ENCODE measurements around the gene SELENOH. TPM values are rescaled to one million over a fixed set of nuclear protein-coding genes. Genes with fewer than 3 reads are reported as not detected.

Gene SELENOH
- total RNA-seq, 1 donor from 2014 or later, result 210 TPM

DNA sequence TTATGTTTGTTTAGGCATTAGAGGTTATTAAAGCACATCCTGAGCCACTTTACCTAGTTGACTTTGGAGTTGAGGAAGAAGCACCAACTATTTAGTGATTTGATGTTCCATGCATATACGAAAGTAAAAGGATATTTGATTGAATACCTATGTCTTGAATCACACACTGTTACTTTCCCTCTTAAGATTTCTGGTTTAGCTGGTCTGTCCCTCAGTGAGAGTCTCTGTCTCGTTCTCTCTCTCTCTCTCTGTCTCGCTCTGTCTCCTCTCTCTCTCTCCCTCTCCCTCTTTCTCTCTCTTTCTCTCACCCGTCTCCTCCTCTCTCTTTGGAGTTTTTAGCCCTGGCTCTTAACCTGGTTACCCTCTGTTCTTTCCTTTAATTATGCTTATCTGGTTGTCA, 31.3 kb downstream of the SELENOH start:
- H3K9me3 Mint-ChIP-seq (ENCODE audit: unreplicated experiment), result no peaks in the 10 kb centered on the region
- H3K4me1 Mint-ChIP-seq (ENCODE audit: unreplicated experiment), result peaks cover 70% of the 10 kb centered on the region
- H3K27me3 Mint-ChIP-seq (ENCODE audit: unreplicated experiment), result peaks cover 22% of the 10 kb centered on the region
- peaks cover 38% of the 10 kb centered on the region for H3K36me3 Mint-ChIP-seq (ENCODE audit: low read depth, unreplicated experiment)
- H3K4me3 Mint-ChIP-seq (ENCODE audit: unreplicated experiment), result peak overlapping the region; percentile 78
- no peak for DNase-seq (ENCODE audit: low spot score)
- H3K27ac Mint-ChIP-seq (ENCODE audit: unreplicated experiment), result peak overlapping the region; percentile 80
- TF ChIP-seq, protein P1, sequence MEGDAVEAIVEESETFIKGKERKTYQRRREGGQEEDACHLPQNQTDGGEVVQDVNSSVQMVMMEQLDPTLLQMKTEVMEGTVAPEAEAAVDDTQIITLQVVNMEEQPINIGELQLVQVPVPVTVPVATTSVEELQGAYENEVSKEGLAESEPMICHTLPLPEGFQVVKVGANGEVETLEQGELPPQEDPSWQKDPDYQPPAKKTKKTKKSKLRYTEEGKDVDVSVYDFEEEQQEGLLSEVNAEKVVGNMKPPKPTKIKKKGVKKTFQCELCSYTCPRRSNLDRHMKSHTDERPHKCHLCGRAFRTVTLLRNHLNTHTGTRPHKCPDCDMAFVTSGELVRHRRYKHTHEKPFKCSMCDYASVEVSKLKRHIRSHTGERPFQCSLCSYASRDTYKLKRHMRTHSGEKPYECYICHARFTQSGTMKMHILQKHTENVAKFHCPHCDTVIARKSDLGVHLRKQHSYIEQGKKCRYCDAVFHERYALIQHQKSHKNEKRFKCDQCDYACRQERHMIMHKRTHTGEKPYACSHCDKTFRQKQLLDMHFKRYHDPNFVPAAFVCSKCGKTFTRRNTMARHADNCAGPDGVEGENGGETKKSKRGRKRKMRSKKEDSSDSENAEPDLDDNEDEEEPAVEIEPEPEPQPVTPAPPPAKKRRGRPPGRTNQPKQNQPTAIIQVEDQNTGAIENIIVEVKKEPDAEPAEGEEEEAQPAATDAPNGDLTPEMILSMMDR (IDR thresholded peaks at IDR 0.05; ENCODE audit: unreplicated experiment), result no peak

DNA sequence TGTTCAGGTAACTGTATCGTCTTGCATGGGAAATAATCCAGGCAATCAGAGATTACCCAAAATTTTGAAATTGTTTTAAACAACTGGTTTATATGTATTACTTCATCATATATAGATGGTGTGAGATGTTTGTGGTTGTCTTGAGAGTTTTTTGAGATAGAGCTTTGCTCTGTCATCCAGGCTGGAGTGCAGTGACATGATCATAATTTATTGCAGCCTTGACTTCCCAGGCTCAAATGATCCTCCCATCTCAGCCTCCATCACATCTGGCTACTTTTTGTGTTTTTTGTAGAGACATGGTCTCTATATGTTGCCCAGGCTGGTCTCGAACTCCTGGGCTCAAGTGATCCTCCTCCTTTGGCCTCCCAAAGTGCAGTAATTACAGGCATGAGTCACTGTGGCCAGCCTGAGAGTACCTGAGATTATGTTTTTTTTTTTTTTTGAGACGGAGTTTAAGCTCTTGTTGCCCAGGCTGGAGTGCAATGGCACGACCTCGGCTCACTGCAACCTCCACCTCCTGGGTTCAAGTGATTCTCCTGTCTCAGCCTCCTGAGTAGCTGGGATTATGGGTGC, 31.8 kb downstream of the SELENOH start:
- Mint-ChIP-seq H3K27me3 (ENCODE audit: unreplicated experiment) (peaks cover 21% of the 10 kb centered on the region), H3K4me3 (ENCODE audit: unreplicated experiment) (peak overlapping the region; percentile 61), H3K36me3 (ENCODE audit: low read depth, unreplicated experiment) (peaks cover 38% of the 10 kb centered on the region), H3K27ac (ENCODE audit: unreplicated experiment) (peak overlapping the region; percentile 80), H3K9me3 (ENCODE audit: unreplicated experiment) (no peaks in the 10 kb centered on the region), H3K4me1 (ENCODE audit: unreplicated experiment) (peaks cover 72% of the 10 kb centered on the region)
- TF ChIP-seq, protein P1 (IDR thresholded peaks at IDR 0.05; ENCODE audit: unreplicated experiment), result no peak
- no peak for DNase-seq (ENCODE audit: low spot score)

DNA sequence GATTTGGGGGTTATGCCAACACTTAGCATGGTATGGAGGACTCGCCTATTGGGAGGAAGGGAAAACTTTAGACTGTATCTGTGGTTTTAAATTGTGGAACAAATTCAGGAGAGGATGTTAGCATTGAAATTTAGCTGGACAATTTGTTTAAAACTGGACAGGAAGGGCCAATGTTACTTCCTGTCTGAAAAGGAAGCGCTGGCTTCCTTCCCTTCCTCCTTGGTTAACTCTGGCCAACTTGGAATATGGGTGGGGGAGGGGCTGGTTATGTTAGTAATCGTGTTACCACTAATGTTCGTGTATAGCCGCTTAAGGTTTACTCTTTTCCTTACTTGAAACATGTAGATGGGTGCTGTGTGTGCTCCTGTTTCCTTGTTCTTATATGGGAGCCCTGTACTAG, 34.2 kb downstream of the SELENOH start:
- H3K27me3 Mint-ChIP-seq (ENCODE audit: unreplicated experiment), result peaks cover 26% of the 10 kb centered on the region
- H3K4me3 Mint-ChIP-seq (ENCODE audit: unreplicated experiment), result peak overlapping the region; percentile 88
- H3K36me3 Mint-ChIP-seq (ENCODE audit: low read depth, unreplicated experiment), result peaks cover 31% of the 10 kb centered on the region
- H3K27ac Mint-ChIP-seq (ENCODE audit: unreplicated experiment), result peak overlapping the region; percentile 100
- no peak for DNase-seq (ENCODE audit: low spot score)
- H3K9me3 Mint-ChIP-seq (ENCODE audit: unreplicated experiment), result no peaks in the 10 kb centered on the region
- H3K4me1 Mint-ChIP-seq (ENCODE audit: unreplicated experiment), result peaks cover 85% of the 10 kb centered on the region
- TF ChIP-seq, protein P1 (IDR thresholded peaks at IDR 0.05; ENCODE audit: unreplicated experiment), result no peak

DNA sequence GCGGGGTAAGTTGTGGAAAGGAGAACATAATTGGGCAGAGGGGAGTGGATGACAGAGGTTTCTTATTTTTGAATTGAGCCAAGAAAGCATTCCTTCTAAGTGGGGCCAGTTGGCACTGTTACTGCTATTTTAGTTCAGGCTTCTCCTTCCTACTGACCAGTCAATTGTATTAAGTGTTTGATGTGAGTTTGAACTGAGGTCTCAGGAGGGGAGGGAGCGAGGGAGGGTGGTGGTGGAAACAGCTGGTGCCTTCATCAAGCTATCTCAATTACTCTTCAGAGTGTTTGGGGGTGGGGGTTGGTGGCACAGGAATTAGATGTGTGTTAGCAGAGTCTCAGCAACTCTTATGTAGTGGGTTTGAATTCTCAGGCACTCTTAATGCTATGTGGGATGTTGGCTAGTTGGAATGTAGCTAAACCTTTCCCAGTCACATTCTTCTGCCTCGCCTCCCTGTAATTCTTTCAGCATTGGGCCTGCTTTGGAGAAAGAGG, 34.8 kb downstream of the SELENOH start:
- Mint-ChIP-seq H3K9me3 (ENCODE audit: unreplicated experiment) (no peaks in the 10 kb centered on the region), H3K36me3 (ENCODE audit: low read depth, unreplicated experiment) (peaks cover 30% of the 10 kb centered on the region), H3K4me1 (ENCODE audit: unreplicated experiment) (peaks cover 90% of the 10 kb centered on the region), H3K27me3 (ENCODE audit: unreplicated experiment) (peaks cover 26% of the 10 kb centered on the region), H3K27ac (ENCODE audit: unreplicated experiment) (peak overlapping the region; percentile 100), H3K4me3 (ENCODE audit: unreplicated experiment) (peak overlapping the region; percentile 88)
- TF ChIP-seq, protein P1 (IDR thresholded peaks at IDR 0.05; ENCODE audit: unreplicated experiment), result no peak
- DNase-seq (ENCODE audit: low spot score), result no peak

DNA sequence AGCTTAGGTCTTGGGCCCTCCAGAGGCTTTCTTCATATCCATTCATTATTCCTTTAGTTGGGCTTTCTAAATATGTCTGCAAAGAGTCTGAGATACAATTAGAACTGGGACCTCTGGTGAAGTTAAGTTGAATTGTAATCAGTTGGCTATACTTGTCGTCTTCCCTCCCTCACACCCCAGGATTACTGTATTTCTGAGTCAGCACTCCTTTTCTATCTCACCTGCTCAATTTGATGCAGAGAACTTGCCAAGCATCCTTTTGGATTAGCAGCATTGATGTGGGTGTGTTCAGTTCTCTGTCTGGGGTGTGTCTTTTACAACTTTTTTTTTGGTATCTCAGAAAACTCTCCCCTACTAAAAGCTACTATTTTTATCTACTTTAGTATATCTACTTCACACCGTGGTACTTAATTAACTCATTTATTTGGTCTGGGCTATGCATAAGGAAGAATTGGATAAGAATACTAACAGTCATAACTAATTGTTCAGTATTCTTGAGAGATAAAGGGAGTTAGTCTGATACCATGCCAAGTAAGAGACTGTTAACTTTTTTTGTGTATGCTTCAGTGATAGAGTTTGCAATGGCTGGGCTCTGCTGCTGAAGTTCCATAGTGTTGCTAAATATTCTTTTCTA, 35.4 kb downstream of the SELENOH start:
- Mint-ChIP-seq H3K27me3 (ENCODE audit: unreplicated experiment) (peaks cover 26% of the 10 kb centered on the region), H3K27ac (ENCODE audit: unreplicated experiment) (peak overlapping the region; percentile 100), H3K4me1 (ENCODE audit: unreplicated experiment) (peaks cover 91% of the 10 kb centered on the region), H3K36me3 (ENCODE audit: low read depth, unreplicated experiment) (peaks cover 30% of the 10 kb centered on the region), H3K9me3 (ENCODE audit: unreplicated experiment) (no peaks in the 10 kb centered on the region), H3K4me3 (ENCODE audit: unreplicated experiment) (peak overlapping the region; percentile 75)
- TF ChIP-seq, protein P1 (IDR thresholded peaks at IDR 0.05; ENCODE audit: unreplicated experiment), result no peak
- DNase-seq (ENCODE audit: low spot score), result no peak
